ACC112 (cell line): Measurements from ENCODE around the gene SAMD14.
A peak's percentile ranks its signal among the peaks of the same experiment; 100 is the strongest.

Experiments used
- H2AFZ ChIP-seq: fragments of 200-600 bp; sonication (generic); one replicate; pipeline ENCODE4 v1.6.0; 2017; ENCODE audit warnings: antibody characterized with exemption, low read length; ENCODE audit not compliant: unreplicated experiment
- H3K27ac ChIP-seq: fragments of 200-600 bp; sonication (generic); 2 replicates; pipeline ENCODE4 v1.5.1; 2014; ENCODE audit warnings: low read depth, mild to moderate bottlenecking, antibody characterized with exemption, low read length, moderate library complexity
- H3K27me3 ChIP-seq: fragments of 200-600 bp; sonication (generic); 2 replicates; pipeline ENCODE4 v1.6.1; 2014; ENCODE audit warnings: mild to moderate bottlenecking, antibody characterized with exemption, low read length, moderate library complexity, mixed read lengths; ENCODE audit not compliant: insufficient read depth
- H3K36me3 ChIP-seq: fragments of 200-600 bp; sonication (generic); 2 replicates; pipeline ENCODE4 v1.6.1; 2016; ENCODE audit warnings: mild to moderate bottlenecking, antibody characterized with exemption, low read length, moderate library complexity, mixed read lengths; ENCODE audit not compliant: insufficient read depth
- H3K4me1 ChIP-seq: fragments of 200-600 bp; sonication (generic); one replicate; pipeline ENCODE4 v1.6.1; 2016; ENCODE audit warnings: low read length, mixed read lengths; ENCODE audit not compliant: insufficient read depth, unreplicated experiment, control insufficient read depth
- H3K4me3 ChIP-seq: fragments of 200-600 bp; sonication (generic); 2 replicates; pipeline ENCODE4 v1.5.1; 2014; ENCODE audit warnings: mild to moderate bottlenecking, low read depth, low read length
- H3K79me2 ChIP-seq: fragments of 200-600 bp; sonication (generic); one replicate; pipeline ENCODE4 v1.6.0; 2016; ENCODE audit warnings: low read length; ENCODE audit not compliant: control insufficient read depth, unreplicated experiment, insufficient read depth

The SAMD14 gene

GRCh38 chr17:50098583-50098982 is 31.4 kb downstream of the SAMD14 start:
- no peak overlapping the region for H3K27ac ChIP-seq
- H3K79me2 ChIP-seq: no peaks in the 10 kb centered on the region
- H2AFZ ChIP-seq: no peak overlapping the region
- H3K4me1 ChIP-seq: peaks cover 22% of the 10 kb centered on the region
- no peak overlapping the region for H3K4me3 ChIP-seq
- no peaks in the 10 kb centered on the region for H3K36me3 ChIP-seq
- H3K27me3 ChIP-seq: no peaks in the 10 kb centered on the region

- H3K4me1 ChIP-seq: peaks cover 22% of the 10 kb centered on the region
- no peak overlapping the region for H3K27ac ChIP-seq
Observed at GRCh38 chr17:50097926-50098325, 32.0 kb downstream of the SAMD14 start.

GRCh38 chr17:50097455-50097854 is 32.5 kb downstream of the SAMD14 start:
- no peaks in the 10 kb centered on the region for H3K27me3 ChIP-seq
- peaks cover 21% of the 10 kb centered on the region for H3K4me1 ChIP-seq
- H3K27ac ChIP-seq: no peak overlapping the region
- H2AFZ ChIP-seq: no peak overlapping the region
- H3K4me3 ChIP-seq: no peak overlapping the region
- H3K36me3 ChIP-seq: no peaks in the 10 kb centered on the region
- H3K79me2 ChIP-seq: no peaks in the 10 kb centered on the region

More at GRCh38 chr17:50097926-50098325, 32.0 kb downstream of the SAMD14 start:
- Histone ChIP-seq H3K4me3 (no peak overlapping the region), H3K36me3 (no peaks in the 10 kb centered on the region), H3K79me2 (no peaks in the 10 kb centered on the region), H3K27me3 (no peaks in the 10 kb centered on the region), H2AFZ (no peak overlapping the region)

- Histone ChIP-seq H3K4me3 (no peak overlapping the region), H3K79me2 (no peaks in the 10 kb centered on the region), H3K36me3 (no peaks in the 10 kb centered on the region), H3K27me3 (no peaks in the 10 kb centered on the region), H3K4me1 (peaks cover 14% of the 10 kb centered on the region), H2AFZ (no peak overlapping the region), H3K27ac (no peak overlapping the region)
Observed at GRCh38 chr17:50096758-50097157, 33.2 kb downstream of the SAMD14 start.

- Histone ChIP-seq H3K27ac (no peak overlapping the region), H2AFZ (peak overlapping the region; percentile 94), H3K79me2 (no peaks in the 10 kb centered on the region), H3K4me1 (peaks cover 9% of the 10 kb centered on the region), H3K4me3 (peak overlapping the region; percentile 83), H3K36me3 (no peaks in the 10 kb centered on the region), H3K27me3 (no peaks in the 10 kb centered on the region)
Observed at GRCh38 chr17:50096092-50096491, 33.9 kb downstream of the SAMD14 start.

- Histone ChIP-seq H3K4me1 (peaks cover 9% of the 10 kb centered on the region), H2AFZ (peak overlapping the region; percentile 94), H3K36me3 (no peaks in the 10 kb centered on the region), H3K27me3 (no peaks in the 10 kb centered on the region), H3K79me2 (no peaks in the 10 kb centered on the region), H3K27ac (no peak overlapping the region), H3K4me3 (peak overlapping the region; percentile 83)
Observed at GRCh38 chr17:50095626-50096037, 34.3 kb downstream of the SAMD14 start.

GRCh38 chr17:50094753-50095619 is 35.0 kb downstream of the SAMD14 start, which contains the start of gene PDK2:
Gene PDK2, plus strand, starts transcription at chr17:50095351. Its CDS starts 85 bp downstream, at chr17:50095436.
- H3K79me2 ChIP-seq: no peaks in the 10 kb centered on the region
- no peaks in the 10 kb centered on the region for H3K27me3 ChIP-seq
- peak within 1 kb of the TSS; percentile 26 for H3K27ac ChIP-seq
- peak within 1 kb of the TSS; percentile 94 for H2AFZ ChIP-seq
- H3K4me3 ChIP-seq: peak within 1 kb of the TSS; percentile 83
- no peaks in the 10 kb centered on the region for H3K36me3 ChIP-seq
- H3K4me1 ChIP-seq: peaks cover 9% of the 10 kb centered on the region

- no peaks in the 10 kb centered on the region for H3K79me2 ChIP-seq
- H3K27me3 ChIP-seq: no peaks in the 10 kb centered on the region
- peak overlapping the region; percentile 83 for H3K4me3 ChIP-seq
- no peaks in the 10 kb centered on the region for H3K36me3 ChIP-seq
- H3K27ac ChIP-seq: peak overlapping the region; percentile 26
- H3K4me1 ChIP-seq: peaks cover 9% of the 10 kb centered on the region
- peak overlapping the region; percentile 70 for H2AFZ ChIP-seq
Observed at GRCh38 chr17:50094243-50094752, 35.7 kb downstream of the SAMD14 start.

- H3K27me3 ChIP-seq: no peaks in the 10 kb centered on the region
- peaks cover 3% of the 10 kb centered on the region; the same call in 1 of the 2 replicates for H3K36me3 ChIP-seq
- H3K79me2 ChIP-seq: no peaks in the 10 kb centered on the region
- H3K4me3 ChIP-seq: no peak overlapping the region
- H3K4me1 ChIP-seq: peaks cover 9% of the 10 kb centered on the region
- 0 out of 2 replicates have a peak overlapping the region, but pooled peaks have one; percentile 5 for H3K27ac ChIP-seq
- H2AFZ ChIP-seq: no peak overlapping the region
Observed at GRCh38 chr17:50093807-50094206, 36.2 kb downstream of the SAMD14 start.

- H3K27me3 ChIP-seq: no peaks in the 10 kb centered on the region
- peaks cover 9% of the 10 kb centered on the region for H3K4me1 ChIP-seq
- peaks cover 8% of the 10 kb centered on the region; the same call in 1 of the 2 replicates for H3K36me3 ChIP-seq
- H3K4me3 ChIP-seq: no peak overlapping the region
- no peak overlapping the region for H3K27ac ChIP-seq
- H2AFZ ChIP-seq: no peak overlapping the region
- no peaks in the 10 kb centered on the region for H3K79me2 ChIP-seq
Observed at GRCh38 chr17:50093246-50093645, 36.7 kb downstream of the SAMD14 start.

- 0 out of 2 replicates have a peak overlapping the region, but pooled peaks have one; percentile 1 for H3K27ac ChIP-seq
Observed at GRCh38 chr17:50091918-50092285, 38.1 kb downstream of the SAMD14 start.

More at GRCh38 chr17:50091918-50092285, 38.1 kb downstream of the SAMD14 start:
- no peaks in the 10 kb centered on the region for H3K27me3 ChIP-seq
- no peak overlapping the region for H2AFZ ChIP-seq
- H3K79me2 ChIP-seq: no peaks in the 10 kb centered on the region
- H3K4me1 ChIP-seq: peaks cover 9% of the 10 kb centered on the region
- H3K4me3 ChIP-seq: no peak overlapping the region
- peaks cover 18% of the 10 kb centered on the region; the same call in 1 of the 2 replicates for H3K36me3 ChIP-seq
